Measurements from ENCODE around the gene NGEF.

The NGEF gene

DNA sequence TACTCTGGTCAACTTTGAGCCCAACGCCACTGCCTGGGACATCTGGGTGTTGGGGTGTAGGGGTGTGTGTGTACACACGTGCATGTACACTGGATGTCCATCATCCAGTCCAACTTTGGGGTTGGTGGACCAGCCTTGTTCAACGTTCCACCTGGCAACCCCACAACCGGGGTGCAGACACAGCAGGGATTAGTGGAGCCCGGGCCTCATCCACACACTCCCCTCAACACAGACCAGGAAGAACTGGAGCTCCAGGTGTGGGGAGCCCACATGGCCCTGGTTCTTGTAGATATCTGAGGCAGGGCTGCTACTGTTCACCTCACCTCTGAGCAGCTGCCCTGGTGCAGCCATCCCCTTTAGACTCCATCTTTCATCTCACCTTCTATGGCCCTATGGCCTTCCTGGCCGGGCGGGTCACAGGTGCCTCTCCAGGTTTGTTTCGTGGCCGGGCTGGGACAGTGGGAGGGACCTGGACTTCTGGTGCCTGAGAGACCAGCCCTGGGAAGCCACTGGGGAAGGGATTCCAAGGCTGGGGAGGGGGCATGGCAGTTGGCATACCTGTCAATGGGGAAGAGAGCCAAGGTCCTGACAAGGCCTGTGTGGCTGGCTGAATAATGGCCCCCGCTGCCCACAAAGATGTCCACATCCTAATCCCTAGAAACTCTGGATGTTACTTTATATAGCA lies 26.9 kb upstream of the NGEF start:
- in situ Hi-C loops (cut with HindIII; ENCODE audit: low pct_unique_long_range_greater_than_20kb, low sequenced_read_pairs): no loop called here
- no peak for TF ChIP-seq JUND (IDR thresholded peaks at IDR 0.05; ENCODE audit: low read depth)
- DNase-seq (ENCODE audit: low read depth in 1 of 2, low spot score in 1 of 2): no peak

DNA sequence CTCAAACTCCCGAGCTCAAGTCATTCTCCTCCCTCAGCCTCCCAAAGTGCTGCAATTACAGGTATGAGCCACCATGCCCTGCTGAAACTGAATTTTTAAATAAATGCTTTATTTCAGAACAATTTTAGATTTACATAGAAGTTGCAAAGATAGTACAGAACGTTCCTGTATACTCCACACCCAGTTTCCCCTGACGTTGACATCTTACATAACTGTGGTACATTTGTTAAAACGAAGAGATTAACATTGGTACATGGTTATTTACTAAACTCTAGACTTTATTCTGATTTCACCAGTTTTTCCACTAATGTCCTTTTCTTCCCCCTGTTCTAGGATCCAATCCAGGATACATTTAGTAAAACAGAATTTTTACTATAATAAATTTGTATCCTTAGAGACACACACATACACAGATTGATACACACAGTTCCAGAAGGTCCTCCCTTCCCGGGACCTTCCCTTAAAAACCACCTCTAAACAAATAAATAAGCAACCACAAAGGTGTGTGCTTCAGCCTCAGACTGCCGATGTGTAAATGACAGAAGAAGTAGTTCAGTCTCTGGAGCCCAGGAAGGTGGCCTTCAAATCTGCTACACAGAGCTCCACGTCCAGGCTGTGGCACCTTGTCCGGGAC lies 26.3 kb upstream of the NGEF start:
- in situ Hi-C loops (cut with HindIII; ENCODE audit: low pct_unique_long_range_greater_than_20kb, low sequenced_read_pairs): no loop called here
- no peak for TF ChIP-seq JUND (IDR thresholded peaks at IDR 0.05; ENCODE audit: low read depth)
- DNase-seq (ENCODE audit: low read depth in 1 of 2, low spot score in 1 of 2): no peak

DNA sequence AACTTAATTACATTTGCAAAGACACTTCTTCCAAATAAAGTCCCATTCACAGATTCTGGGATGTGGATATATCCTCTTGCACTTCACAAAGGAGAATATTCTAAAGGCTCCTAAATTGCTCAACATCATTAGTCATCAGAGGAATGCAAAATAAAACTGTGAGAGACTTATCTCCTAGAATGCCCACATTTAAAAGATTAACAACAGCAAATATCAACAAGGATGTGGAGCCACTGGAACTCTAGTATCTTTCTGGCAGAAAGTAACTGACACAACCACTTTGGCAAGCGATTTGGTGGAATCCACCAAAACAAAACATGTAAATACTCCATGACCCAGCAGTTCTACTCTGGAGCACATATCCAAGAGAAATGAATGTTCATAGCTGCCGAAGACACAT lies 24.0 kb upstream of the NGEF start:
- TF ChIP-seq JUND (IDR thresholded peaks at IDR 0.05; ENCODE audit: low read depth): no peak
- in situ Hi-C loops (cut with HindIII; ENCODE audit: low pct_unique_long_range_greater_than_20kb, low sequenced_read_pairs): no loop called here
- no peak for DNase-seq (ENCODE audit: low read depth in 1 of 2, low spot score in 1 of 2)

DNA sequence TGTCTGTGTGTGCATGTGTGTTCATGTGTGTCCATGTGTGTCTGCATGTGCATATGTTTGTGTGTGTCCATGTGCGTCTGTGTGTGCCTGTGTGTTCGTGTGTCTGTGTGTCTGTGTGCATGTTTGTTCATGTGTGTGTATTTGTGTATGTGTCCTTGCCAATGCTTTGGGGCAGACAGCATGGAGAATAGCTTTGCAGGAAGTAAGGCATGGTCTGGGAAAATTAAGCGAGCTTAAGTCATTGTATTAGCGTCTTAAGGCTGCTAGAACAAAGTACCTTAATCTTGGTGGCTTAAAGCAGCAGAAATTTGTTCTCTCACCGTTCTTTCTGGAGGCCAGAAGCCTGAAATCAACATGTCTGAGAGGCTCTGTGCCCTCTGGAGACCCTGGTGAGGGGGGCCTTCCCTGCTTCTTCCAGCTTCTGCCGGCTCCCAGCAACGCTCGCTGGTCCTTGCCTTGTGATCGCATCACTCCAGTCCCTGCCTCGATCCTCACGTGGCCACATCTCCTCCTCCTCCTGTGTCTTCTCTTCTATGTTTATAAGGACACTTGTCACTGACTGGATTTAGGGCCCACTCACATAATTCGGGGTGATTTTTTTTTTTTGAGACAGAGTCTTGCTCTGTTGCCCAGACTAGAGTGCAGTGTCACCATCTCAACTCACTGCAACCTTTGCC lies 23.2 kb upstream of the NGEF start:
- TF ChIP-seq JUND (IDR thresholded peaks at IDR 0.05; ENCODE audit: low read depth): no peak
- in situ Hi-C loops (cut with HindIII; ENCODE audit: low pct_unique_long_range_greater_than_20kb, low sequenced_read_pairs): no loop called here
- no peak for DNase-seq (ENCODE audit: low read depth in 1 of 2, low spot score in 1 of 2)

DNA sequence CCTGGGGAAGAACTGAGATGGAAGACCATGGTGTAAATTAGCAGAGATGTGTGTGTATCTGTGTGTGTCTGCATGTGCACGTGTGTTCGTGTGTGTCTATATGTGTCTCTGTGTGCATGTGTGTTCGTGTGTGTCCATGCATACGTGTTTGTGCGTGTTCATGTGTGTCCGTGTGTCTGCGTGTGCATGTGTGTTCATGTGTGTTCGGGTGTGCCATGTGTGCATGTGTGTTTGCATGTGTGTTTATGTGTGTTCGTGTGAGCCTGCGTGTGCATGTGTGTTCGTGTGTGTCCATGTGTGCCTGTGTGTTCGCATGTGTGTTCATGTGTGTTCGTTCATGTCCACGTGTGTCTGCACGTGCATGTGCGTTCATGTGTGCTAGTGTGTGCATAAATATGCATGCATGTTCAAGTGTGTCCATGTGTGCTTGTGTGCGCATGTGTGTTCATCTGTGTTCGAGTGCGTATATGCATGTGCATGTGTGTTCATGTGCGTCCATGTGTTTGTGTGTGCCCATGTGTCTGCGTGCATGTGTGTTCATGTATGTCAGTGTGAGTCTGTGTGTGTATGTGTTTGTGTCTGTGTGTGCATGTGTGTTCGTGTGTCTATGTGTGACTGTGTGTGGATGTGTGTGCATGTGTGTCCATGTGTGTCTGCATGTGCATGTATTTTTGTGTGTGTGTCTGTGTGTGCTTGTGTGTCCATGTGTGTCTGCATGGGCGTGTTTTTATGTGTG lies 22.5 kb upstream of the NGEF start:
- no peak for DNase-seq (ENCODE audit: low read depth in 1 of 2, low spot score in 1 of 2)
- in situ Hi-C loops (cut with HindIII; ENCODE audit: low pct_unique_long_range_greater_than_20kb, low sequenced_read_pairs): no loop called here
- no peak for TF ChIP-seq JUND (IDR thresholded peaks at IDR 0.05; ENCODE audit: low read depth)

DNA sequence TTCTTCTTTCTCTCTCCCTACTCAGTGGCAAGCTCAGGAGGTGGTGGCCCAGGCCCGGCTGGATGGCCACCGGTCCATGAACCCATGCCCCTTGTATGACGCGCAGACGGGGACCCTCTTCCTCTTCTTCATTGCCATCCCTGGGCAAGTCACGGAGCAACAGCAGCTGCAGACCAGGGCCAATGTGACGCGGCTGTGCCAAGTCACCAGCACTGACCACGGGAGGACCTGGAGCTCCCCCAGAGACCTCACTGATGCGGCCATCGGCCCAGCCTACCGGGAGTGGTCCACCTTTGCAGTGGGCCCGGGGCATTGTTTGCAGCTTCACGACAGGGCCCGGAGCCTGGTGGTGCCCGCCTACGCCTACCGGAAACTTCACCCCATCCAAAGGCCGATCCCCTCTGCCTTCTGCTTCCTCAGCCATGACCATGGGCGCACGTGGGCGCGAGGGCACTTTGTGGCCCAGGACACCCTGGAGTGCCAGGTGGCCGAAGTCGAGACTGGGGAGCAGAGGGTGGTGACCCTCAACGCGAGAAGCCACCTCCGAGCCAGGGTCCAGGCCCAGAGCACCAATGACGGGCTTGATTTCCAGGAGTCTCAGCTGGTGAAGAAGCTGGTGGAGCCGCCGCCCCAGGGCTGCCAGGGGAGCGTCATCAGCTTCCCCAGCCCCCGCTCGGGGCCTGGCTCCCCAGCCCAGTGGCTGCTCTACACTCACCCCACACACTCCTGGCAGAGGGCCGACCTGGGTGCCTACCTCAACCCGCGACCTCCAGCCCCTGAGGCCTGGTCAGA lies 21.2 kb upstream of the NGEF start:
- no peak for TF ChIP-seq JUND (IDR thresholded peaks at IDR 0.05; ENCODE audit: low read depth)
- DNase-seq (ENCODE audit: low read depth in 1 of 2, low spot score in 1 of 2): no peak
- in situ Hi-C loops (cut with HindIII; ENCODE audit: low pct_unique_long_range_greater_than_20kb, low sequenced_read_pairs): no loop called here

DNA sequence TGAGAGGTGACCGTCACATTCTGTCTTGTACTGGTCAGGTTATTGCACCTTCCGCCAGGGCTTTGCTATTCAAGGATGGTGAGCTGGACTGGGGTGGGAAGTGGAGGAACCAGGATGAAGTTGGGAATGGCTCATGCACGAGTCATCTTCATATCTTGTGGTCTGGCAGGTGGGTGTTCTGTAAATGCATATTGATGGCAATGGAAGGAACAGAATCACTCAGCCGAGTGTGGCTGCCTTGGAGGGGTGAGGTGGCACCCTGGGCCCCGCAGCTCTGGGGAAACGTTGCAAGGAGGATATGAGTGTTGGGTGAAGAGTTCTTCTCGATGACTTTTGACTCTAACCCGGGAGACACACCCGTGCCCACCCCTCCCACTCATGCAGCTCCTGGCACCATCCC lies 20.6 kb upstream of the NGEF start:
- no peak for TF ChIP-seq JUND (IDR thresholded peaks at IDR 0.05; ENCODE audit: low read depth)
- no peak for DNase-seq (ENCODE audit: low read depth in 1 of 2, low spot score in 1 of 2)
- in situ Hi-C loops (cut with HindIII; ENCODE audit: low pct_unique_long_range_greater_than_20kb, low sequenced_read_pairs): no loop called here

DNA sequence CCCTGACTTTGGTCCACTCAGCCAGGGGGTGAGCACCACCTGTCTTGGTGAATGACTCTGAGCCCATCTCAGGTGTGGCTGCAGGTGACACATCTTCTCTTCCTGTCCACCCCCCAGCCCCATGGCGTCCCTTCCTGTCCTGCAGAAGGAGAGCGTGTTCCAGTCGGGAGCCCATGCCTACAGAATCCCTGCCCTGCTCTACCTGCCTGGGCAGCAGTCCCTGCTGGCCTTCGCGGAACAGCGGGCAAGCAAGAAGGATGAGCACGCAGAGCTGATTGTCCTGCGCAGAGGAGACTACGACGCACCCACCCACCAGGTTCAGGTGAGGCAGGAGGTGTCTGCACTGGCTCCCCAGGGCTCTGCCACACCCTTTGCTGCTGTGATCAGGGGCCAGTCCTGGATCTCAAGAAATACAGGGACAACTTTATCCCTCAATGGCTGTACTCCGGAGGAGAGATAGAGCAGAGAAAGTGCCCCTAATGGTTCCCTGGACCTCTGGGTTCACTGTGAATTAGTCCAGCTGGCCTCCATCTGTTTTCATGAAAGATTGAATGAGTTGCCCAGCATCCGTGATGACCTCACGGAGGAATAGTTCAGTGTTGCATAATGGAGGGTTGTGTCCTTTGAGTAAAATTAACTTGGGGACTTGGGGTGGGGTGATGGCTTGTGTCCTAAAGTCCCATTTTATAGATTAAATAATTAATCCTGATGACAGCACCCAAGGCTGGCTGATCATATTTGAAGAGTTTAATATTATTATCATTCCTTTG lies 19.7 kb upstream of the NGEF start, which contains the start of gene NEU2:
Gene NEU2 (plus strand): TSS at position 122 of the 770 bp plus-strand sequence. CDS start 0 bp downstream, at position 122.
- no peak for TF ChIP-seq JUND (IDR thresholded peaks at IDR 0.05; ENCODE audit: low read depth)
- in situ Hi-C loops (cut with HindIII; ENCODE audit: low pct_unique_long_range_greater_than_20kb, low sequenced_read_pairs): no loop called here
- no peak for DNase-seq (ENCODE audit: low read depth in 1 of 2, low spot score in 1 of 2)

DNA sequence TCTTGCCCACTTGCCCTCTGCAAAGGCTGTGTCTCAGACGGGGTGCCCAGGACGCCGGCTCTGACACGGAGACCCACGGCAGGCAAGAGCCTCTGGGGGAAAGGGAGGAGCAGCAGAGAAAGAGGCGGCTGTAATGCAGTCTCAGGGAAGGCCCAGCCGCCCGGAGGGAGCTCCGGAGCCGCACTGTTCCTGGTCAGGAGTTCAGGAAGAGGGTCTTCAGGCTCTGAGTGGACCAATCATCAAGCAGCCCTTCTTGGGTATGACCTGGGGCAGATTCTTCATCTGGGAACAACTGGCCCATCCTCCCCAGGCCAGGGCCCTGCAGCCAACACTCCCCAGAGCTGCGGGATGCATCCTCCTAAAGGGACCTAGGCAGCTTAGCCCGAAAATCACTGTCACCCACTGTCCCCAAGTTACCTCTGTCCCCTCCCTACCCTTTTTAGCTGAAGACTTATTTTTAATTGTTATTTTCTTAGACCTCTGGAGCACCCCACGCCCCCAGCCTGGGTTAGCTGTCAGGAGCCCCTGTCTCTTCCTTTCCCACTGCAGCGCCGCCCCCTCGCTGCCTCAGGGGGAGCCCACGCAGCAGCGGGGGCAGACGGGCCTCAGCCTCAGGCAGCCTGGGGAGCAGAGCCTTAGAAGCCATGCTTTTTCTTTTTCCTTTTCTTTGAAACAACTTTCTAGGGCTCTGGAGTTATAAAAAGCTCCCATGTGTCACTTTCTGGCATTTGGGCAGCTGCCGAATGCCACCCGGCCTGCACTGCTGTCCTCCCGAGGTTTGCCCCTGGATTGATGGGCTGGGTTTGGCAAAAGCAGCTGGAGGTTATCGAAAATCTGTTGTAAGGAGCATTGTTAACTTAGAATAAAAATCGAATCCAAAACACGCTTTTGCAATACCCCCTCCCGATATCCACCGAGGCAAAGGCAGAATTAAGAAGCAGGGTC lies 18.8 kb upstream of the NGEF start:
- no peak for DNase-seq (ENCODE audit: low read depth in 1 of 2, low spot score in 1 of 2)
- TF ChIP-seq JUND (IDR thresholded peaks at IDR 0.05; ENCODE audit: low read depth): no peak
- in situ Hi-C loops (cut with HindIII; ENCODE audit: low pct_unique_long_range_greater_than_20kb, low sequenced_read_pairs): no loop called here

DNA sequence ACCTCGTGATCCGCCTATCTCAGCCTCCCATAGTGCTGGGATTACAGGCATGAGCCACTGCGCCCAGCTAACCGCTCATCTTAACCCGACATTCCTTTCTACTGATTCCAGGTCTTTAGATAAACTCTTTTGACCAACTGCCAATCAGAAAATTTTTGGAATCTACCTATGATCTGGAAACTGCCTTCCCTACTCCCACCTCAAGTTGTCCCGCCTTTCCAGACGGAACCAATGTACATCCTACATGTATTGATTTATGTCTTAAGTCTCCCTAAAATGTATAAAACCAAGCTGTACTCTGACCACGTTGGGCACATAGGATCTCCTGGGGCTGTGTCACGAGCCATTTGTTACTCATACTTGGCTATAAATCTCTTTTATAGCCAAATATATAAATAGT lies 16.3 kb upstream of the NGEF start:
- in situ Hi-C loops (cut with HindIII; ENCODE audit: low pct_unique_long_range_greater_than_20kb, low sequenced_read_pairs): no loop called here
- no peak for DNase-seq (ENCODE audit: low read depth in 1 of 2, low spot score in 1 of 2)

More for the DNA sequence above, 16.3 kb upstream of the NGEF start:
- TF ChIP-seq JUND (IDR thresholded peaks at IDR 0.05; ENCODE audit: low read depth): no peak
